ENCODE data around the gene CELF1. TPM values are rescaled to one million over a fixed set of nuclear protein-coding genes. Genes with fewer than 3 reads are reported as not detected.

Gene CELF1
- total and polyA plus RNA-seq, 10 of the 15 experiments (the other 5 are each of a cell fraction or from before 2014, with no cell fraction given) = 35.3 to 128 (median 85.7) TPM

- TF ChIP-seq, protein P1, sequence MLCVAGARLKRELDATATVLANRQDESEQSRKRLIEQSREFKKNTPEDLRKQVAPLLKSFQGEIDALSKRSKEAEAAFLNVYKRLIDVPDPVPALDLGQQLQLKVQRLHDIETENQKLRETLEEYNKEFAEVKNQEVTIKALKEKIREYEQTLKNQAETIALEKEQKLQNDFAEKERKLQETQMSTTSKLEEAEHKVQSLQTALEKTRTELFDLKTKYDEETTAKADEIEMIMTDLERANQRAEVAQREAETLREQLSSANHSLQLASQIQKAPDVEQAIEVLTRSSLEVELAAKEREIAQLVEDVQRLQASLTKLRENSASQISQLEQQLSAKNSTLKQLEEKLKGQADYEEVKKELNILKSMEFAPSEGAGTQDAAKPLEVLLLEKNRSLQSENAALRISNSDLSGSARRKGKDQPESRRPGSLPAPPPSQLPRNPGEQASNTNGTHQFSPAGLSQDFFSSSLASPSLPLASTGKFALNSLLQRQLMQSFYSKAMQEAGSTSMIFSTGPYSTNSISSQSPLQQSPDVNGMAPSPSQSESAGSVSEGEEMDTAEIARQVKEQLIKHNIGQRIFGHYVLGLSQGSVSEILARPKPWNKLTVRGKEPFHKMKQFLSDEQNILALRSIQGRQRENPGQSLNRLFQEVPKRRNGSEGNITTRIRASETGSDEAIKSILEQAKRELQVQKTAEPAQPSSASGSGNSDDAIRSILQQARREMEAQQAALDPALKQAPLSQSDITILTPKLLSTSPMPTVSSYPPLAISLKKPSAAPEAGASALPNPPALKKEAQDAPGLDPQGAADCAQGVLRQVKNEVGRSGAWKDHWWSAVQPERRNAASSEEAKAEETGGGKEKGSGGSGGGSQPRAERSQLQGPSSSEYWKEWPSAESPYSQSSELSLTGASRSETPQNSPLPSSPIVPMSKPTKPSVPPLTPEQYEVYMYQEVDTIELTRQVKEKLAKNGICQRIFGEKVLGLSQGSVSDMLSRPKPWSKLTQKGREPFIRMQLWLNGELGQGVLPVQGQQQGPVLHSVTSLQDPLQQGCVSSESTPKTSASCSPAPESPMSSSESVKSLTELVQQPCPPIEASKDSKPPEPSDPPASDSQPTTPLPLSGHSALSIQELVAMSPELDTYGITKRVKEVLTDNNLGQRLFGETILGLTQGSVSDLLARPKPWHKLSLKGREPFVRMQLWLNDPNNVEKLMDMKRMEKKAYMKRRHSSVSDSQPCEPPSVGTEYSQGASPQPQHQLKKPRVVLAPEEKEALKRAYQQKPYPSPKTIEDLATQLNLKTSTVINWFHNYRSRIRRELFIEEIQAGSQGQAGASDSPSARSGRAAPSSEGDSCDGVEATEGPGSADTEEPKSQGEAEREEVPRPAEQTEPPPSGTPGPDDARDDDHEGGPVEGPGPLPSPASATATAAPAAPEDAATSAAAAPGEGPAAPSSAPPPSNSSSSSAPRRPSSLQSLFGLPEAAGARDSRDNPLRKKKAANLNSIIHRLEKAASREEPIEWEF (IDR thresholded peaks at IDR 0.05; ENCODE audit: insufficient replicate concordance, low read depth, low read length) = no peak
- TF ChIP-seq MAX (IDR thresholded peaks at IDR 0.05; ENCODE audit: low read depth, low read length) (no peak), CBX3 (IDR thresholded peaks at IDR 0.05; ENCODE audit: borderline replicate concordance, low read depth) (no peak)
- TF ChIP-seq, protein P2, sequence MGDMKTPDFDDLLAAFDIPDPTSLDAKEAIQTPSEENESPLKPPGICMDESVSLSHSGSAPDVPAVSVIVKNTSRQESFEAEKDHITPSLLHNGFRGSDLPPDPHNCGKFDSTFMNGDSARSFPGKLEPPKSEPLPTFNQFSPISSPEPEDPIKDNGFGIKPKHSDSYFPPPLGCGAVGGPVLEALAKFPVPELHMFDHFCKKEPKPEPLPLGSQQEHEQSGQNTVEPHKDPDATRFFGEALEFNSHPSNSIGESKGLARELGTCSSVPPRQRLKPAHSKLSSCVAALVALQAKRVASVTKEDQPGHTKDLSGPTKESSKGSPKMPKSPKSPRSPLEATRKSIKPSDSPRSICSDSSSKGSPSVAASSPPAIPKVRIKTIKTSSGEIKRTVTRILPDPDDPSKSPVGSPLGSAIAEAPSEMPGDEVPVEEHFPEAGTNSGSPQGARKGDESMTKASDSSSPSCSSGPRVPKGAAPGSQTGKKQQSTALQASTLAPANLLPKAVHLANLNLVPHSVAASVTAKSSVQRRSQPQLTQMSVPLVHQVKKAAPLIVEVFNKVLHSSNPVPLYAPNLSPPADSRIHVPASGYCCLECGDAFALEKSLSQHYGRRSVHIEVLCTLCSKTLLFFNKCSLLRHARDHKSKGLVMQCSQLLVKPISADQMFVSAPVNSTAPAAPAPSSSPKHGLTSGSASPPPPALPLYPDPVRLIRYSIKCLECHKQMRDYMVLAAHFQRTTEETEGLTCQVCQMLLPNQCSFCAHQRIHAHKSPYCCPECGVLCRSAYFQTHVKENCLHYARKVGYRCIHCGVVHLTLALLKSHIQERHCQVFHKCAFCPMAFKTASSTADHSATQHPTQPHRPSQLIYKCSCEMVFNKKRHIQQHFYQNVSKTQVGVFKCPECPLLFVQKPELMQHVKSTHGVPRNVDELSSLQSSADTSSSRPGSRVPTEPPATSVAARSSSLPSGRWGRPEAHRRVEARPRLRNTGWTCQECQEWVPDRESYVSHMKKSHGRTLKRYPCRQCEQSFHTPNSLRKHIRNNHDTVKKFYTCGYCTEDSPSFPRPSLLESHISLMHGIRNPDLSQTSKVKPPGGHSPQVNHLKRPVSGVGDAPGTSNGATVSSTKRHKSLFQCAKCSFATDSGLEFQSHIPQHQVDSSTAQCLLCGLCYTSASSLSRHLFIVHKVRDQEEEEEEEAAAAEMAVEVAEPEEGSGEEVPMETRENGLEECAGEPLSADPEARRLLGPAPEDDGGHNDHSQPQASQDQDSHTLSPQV (IDR thresholded peaks at IDR 0.05) = no peak
Measured at GRCh38 chr11:47538741-47539565, 14.0 kb downstream of the CELF1 start (continued).
